GM12891 (cell line): ENCODE results near the gene NDUFS2.

Experiments
- POLR2A ChIP-seq: IDR thresholded peaks from 2 replicates; pipeline ENCODE4 v1.6.1; 2011; ENCODE audit warnings: low read depth, low read length, control low read depth
- POLR2AphosphoS5 ChIP-seq: IDR thresholded peaks from 2 replicates; pipeline ENCODE4 v1.6.1; 2011; ENCODE audit warnings: low read depth, low read length, control low read depth
- TAF1 ChIP-seq: IDR thresholded peaks from 2 replicates; pipeline ENCODE4 v1.6.1; 2011; ENCODE audit warnings: low read depth, low read length, control low read depth

GRCh38 chr1:161190962-161191521, 11.1 kb upstream of the NDUFS2 start:
- TF ChIP-seq POLR2A, result no peak
- TF ChIP-seq POLR2AphosphoS5, result no peak
- TF ChIP-seq TAF1, result no peak
